ENCODE results near the gene CDC25A. TPM values are rescaled to one million over a fixed set of nuclear protein-coding genes. Genes with fewer than 3 reads are reported as not detected.
A peak's percentile ranks its signal among the peaks of the same experiment; 100 is the strongest.

The CDC25A gene
- total and polyA plus RNA-seq, 2 of the 8 experiments (the other 6 are each of a cell fraction or from before 2014, with no cell fraction given), result 20.7 to 62.1 TPM

- Histone ChIP-seq H2AFZ (ENCODE audit: low read length) (peak overlapping the region; percentile 77), H3K23me2 (ENCODE audit: low read depth, low read length) (peaks cover 2% of the 10 kb centered on the region; the same call in 1 of the 2 replicates), H3K18ac (ENCODE audit: extremely low read depth, low read length) (peak overlapping the region; percentile 48; the same call in 1 of the 2 replicates), H3K36me3 (ENCODE audit: control insufficient read depth in 2 of 4, insufficient read depth in 4 of 4, low read length in 3 of 4) (no peaks in the 10 kb centered on the region), H3K23ac (ENCODE audit: insufficient read length) (no peak overlapping the region), H3K4ac (replicated peaks; ENCODE audit: insufficient read length, low read depth, low read length) (no peak overlapping the region), H4K20me1 (replicated peaks in 1 of 2; ENCODE audit: control insufficient read depth in 1 of 2, insufficient read depth in 2 of 2, low read length in 2 of 2) (no peaks in the 10 kb centered on the region), H3K79me1 (ENCODE audit: low read depth, low read length) (no peaks in the 10 kb centered on the region), H3K79me2 (ENCODE audit: control insufficient read depth in 1 of 2, insufficient read depth in 2 of 2, low read length in 2 of 2) (no peaks in the 10 kb centered on the region), H4K8ac (ENCODE audit: extremely low read depth, insufficient read depth, low read length) (no peak overlapping the region), H3K4me1 (replicated peaks in 1 of 4; ENCODE audit: control insufficient read depth in 3 of 4, insufficient read depth in 4 of 4, low read length in 3 of 4) (peaks cover 0 to 5% (median 1%) of the 10 kb centered on the region in 4 experiments; a peak in 4 of 7 replicates), H2AK5ac (ENCODE audit: low read depth, low read length) (no peak overlapping the region), H2BK5ac (ENCODE audit: low read depth, low read length) (no peak overlapping the region), H2BK12ac (ENCODE audit: low read depth, low read length) (peak overlapping the region; percentile 90; the same call in 1 of the 2 replicates), H2BK15ac (ENCODE audit: low read length) (no peak overlapping the region), H3K27ac (ENCODE audit: low read depth, low read length) (no peak overlapping the region), H2BK20ac (ENCODE audit: low read length) (no peak overlapping the region), H3K9me3 (ENCODE audit: insufficient read depth in 2 of 2, low read depth in 1 of 2, low read length in 1 of 2) (no peaks in the 10 kb centered on the region), H3K14ac (ENCODE audit: insufficient read length) (no peak overlapping the region), H3K56ac (replicated peaks; ENCODE audit: insufficient read length, low read depth, low read length) (no peak overlapping the region), H3K4me2 (ENCODE audit: insufficient read depth in 1 of 2, low read depth in 2 of 2, low read length in 2 of 2) (no peak overlapping the region), H3K4me3 (ENCODE audit: extremely low read depth in 1 of 4, insufficient read depth in 2 of 4, low read depth in 3 of 4, low read length in 4 of 4) (no peak overlapping the region), H2BK120ac (replicated peaks; ENCODE audit: low read depth, low read length) (no peak overlapping the region), H4K91ac (replicated peaks; ENCODE audit: insufficient read length, low read length) (no peak overlapping the region), H3K9ac (replicated peaks in 1 of 4; ENCODE audit: extremely low read depth in 1 of 4, low read depth in 3 of 4, low read length in 3 of 4) (peak overlapping the region in 2 of 4 experiments; percentile 13; a peak in 1 of 7 replicates), H3K27me3 (replicated peaks in 1 of 4; ENCODE audit: control insufficient read depth in 3 of 4, extremely low read depth in 1 of 4, insufficient read depth in 3 of 4, low read length in 3 of 4) (no peaks in the 10 kb centered on the region), H4K5ac (ENCODE audit: insufficient read length, low read depth, low read length) (no peak overlapping the region)
- ChIA-PET POLR2A (ENCODE audit: partially characterized antibody) (interaction anchor here (1.4 to 3.4 kb wide), 4 partner anchors 12 to 36 kb away, joined by 3 to 11 read pairs (median 6); no protein-coding TSS in a partner anchor), CTCF (ENCODE audit: partially characterized antibody) (interaction anchor here (0.5 to 3.0 kb wide), 8 partner anchors 8 to 288 kb away, joined by 3 to 10 read pairs (median 3); no protein-coding TSS in a partner anchor)
- peak in 1 of 2 experiments; percentile 43 for DNase-seq (ENCODE audit: low read depth in 1 of 2, low spot score in 2 of 2)
- 84% methylated on average over 8 of the region's 8 CpGs; no CpG with 5 or more reads in 1 of the 2 experiments for WGBS, 2 experiments (ENCODE audit: extremely low coverage in 1 of 2, insufficient coverage in 1 of 2, insufficient read length in 1 of 2, insufficient replicate concordance in 2 of 2, low coverage in 1 of 2, low lambda C conversion rate in 2 of 2, missing lambda C conversion rate in 1 of 2)
- TF ChIP-seq EZH2 (IDR thresholded peaks at IDR 0.05; ENCODE audit: low read depth, low read length, severe bottlenecking), result no peak
- no peak for FAIRE-seq
Observed at GRCh38 chr3:48125013-48125705, 63.1 kb downstream of the CDC25A start.

All from H1 (cell line).